CD4-positive, CD25-positive, alpha-beta regulatory T cell (primary cell): ENCODE data around the gene GALT. TPM values are rescaled to one million over a fixed set of nuclear protein-coding genes. Genes with fewer than 3 reads are reported as not detected.

ENCODE experiments used
- ATAC-seq, 2 donors: fragments of 150-1000 bp; cut with Tn5 transposase; one replicate each; pipeline ENCODE4 v1.10.0; 2021; ENCODE audit warnings: low read depth in 2 of 2, moderate number of reproducible peaks in 2 of 2, moderate library complexity in 1 of 2
- DNase-seq, 3 donors: peaks; one replicate each; pipeline versions ENCODE4 v3.0.0 to v3.0.0-alpha.2; 2012 to 2022; ENCODE audit warnings: mixed read lengths in 1 of 3
- H3K27ac ChIP-seq: one replicate; pipeline ENCODE4 v1.7.0; 2013; ENCODE audit warnings: mild to moderate bottlenecking, low read length; ENCODE audit not compliant: insufficient read depth, poor library complexity, severe bottlenecking
- H3K27me3 ChIP-seq: one replicate; pipeline ENCODE4 v1.7.0; 2013; ENCODE audit warnings: low read length; ENCODE audit not compliant: control insufficient read depth, insufficient read depth
- H3K36me3 ChIP-seq: one replicate; pipeline ENCODE4 v1.7.0; 2013; ENCODE audit warnings: mild to moderate bottlenecking, low read length, moderate library complexity; ENCODE audit not compliant: control insufficient read depth, insufficient read depth
- H3K4me1 ChIP-seq: 2 replicates; pipeline ENCODE4 v1.7.0; 2013; ENCODE audit warnings: mild to moderate bottlenecking, low read length; ENCODE audit not compliant: insufficient read depth, control insufficient read depth, poor library complexity, severe bottlenecking
- H3K4me3 ChIP-seq: one replicate; pipeline ENCODE4 v1.7.0; 2013; ENCODE audit warnings: low read depth, mild to moderate bottlenecking, low read length, moderate library complexity
- H3K9me3 ChIP-seq, 2 experiments: 1 replicate in 1 of 2; 2 replicates in 1 of 2; pipeline ENCODE4 v1.7.0; 2013; ENCODE audit warnings: low read length in 2 of 2, mild to moderate bottlenecking in 1 of 2, moderate library complexity in 1 of 2; ENCODE audit not compliant: control insufficient read depth in 2 of 2
- H3K27ac Mint-ChIP-seq, 3 donors: one replicate each; pipeline ENCODE4 v1.8.0; 2020 to 2022; ENCODE audit warnings: mild to moderate bottlenecking in 3 of 3, mixed read lengths in 3 of 3, moderate library complexity in 2 of 3
- H3K27me3 Mint-ChIP-seq: one replicate; pipeline ENCODE4 v1.8.0; 2022; ENCODE audit warnings: mild to moderate bottlenecking, mixed read lengths
- H3K36me3 Mint-ChIP-seq: one replicate; pipeline ENCODE4 v1.8.0; 2020; ENCODE audit warnings: mixed read lengths
- H3K4me1 Mint-ChIP-seq, 4 donors: one replicate each; pipeline ENCODE4 v1.8.0; 2020 to 2022; ENCODE audit warnings: mixed read lengths in 4 of 4, mild to moderate bottlenecking in 1 of 4
- H3K4me3 Mint-ChIP-seq, 4 donors: one replicate each; pipeline ENCODE4 v1.8.0; 2020 to 2022; ENCODE audit warnings: mild to moderate bottlenecking in 4 of 4, mixed read lengths in 4 of 4, moderate library complexity in 3 of 4
- H3K9me3 Mint-ChIP-seq, 7 donors: one replicate each; pipeline ENCODE4 v1.8.0; 2020 to 2022; ENCODE audit warnings: mixed read lengths in 7 of 7, mild to moderate bottlenecking in 3 of 7, moderate library complexity in 2 of 7
- polyA plus RNA-seq, 4 donors: library from polyadenylated mRNA; unstranded; fragments of 300-500 nt; fragmentation: Illumina TruSeq; gene quantifications; one replicate each; pipeline ENCODE4 v1.2.3, GENCODE V29; 2021
- total RNA-seq: library from RNA; stranded (reverse); gene quantifications from one replicate; pipeline ENCODE4 v1.2.3, GENCODE V29; 2022

GALT gene
- total and polyA plus RNA-seq, 5 donors from 2014 or later = 56.1 to 222 (median 61.1) TPM

- H3K4me1 ChIP-seq = peaks cover 27% of the 10 kb centered on the region
- Mint-ChIP-seq H3K9me3 (peaks cover 0 to 3% (median 0%) of the 10 kb centered on the region in 7 donors), H3K4me3 (peak overlapping the region; percentile 93 to 100 (median 96)), H3K36me3 (peaks cover 16% of the 10 kb centered on the region), H3K27me3 (no peaks in the 10 kb centered on the region), H3K4me1 (peaks cover 9 to 61% (median 48%) of the 10 kb centered on the region in 4 donors), H3K27ac (peak overlapping the region in 1 of 3 donors; percentile 92)
- peak overlapping the region; percentile 84 for H3K4me3 ChIP-seq
- no peaks in the 10 kb centered on the region for H3K27me3 ChIP-seq
- DNase-seq = no peak
- H3K27ac ChIP-seq = no peak overlapping the region
- no peak for ATAC-seq
- no peaks in the 10 kb centered on the region for H3K9me3 ChIP-seq
- peaks cover 31% of the 10 kb centered on the region for H3K36me3 ChIP-seq
Observed at GRCh38 chr9:34648673-34649072, 2.2 kb downstream of the GALT start.

DNA sequence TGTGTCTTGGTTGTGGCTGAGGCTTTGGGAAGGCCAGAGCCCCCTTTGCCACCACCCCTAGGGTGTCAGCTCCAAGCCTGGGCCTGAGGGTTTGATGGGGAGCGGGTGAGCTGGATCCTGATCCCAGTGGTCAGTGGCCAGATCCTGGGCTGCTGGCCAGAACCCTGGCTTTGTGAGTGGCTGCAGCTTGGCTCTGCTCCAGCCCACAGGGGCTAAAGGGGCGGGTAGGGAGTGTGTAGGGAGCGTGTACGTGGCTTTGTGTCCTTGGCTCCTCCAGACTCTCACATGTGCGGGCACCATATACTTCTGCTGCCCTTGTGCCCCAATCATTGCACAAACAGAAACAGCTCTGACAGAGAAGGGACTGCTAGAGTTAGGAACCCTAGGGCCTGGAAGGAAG is 4.3 kb downstream of the GALT start:
- H3K4me3 Mint-ChIP-seq = peak overlapping the region in 2 of 4 donors; percentile 16 to 18
- no peak overlapping the region for H3K4me3 ChIP-seq
- peaks cover 9 to 64% (median 53%) of the 10 kb centered on the region in 4 donors for H3K4me1 Mint-ChIP-seq
- H3K27me3 ChIP-seq = no peaks in the 10 kb centered on the region
- peak overlapping the region in 1 of 3 donors; percentile 20 for H3K27ac Mint-ChIP-seq
- no peaks in the 10 kb centered on the region for H3K27me3 Mint-ChIP-seq
- H3K4me1 ChIP-seq = peaks cover 26% of the 10 kb centered on the region
- H3K9me3 ChIP-seq = no peaks in the 10 kb centered on the region
- no peak overlapping the region for H3K27ac ChIP-seq
- H3K36me3 Mint-ChIP-seq = peaks cover 16% of the 10 kb centered on the region
- ATAC-seq = no peak
- no peak for DNase-seq
- peaks cover 31% of the 10 kb centered on the region for H3K36me3 ChIP-seq
- H3K9me3 Mint-ChIP-seq = peaks cover 0 to 3% (median 0%) of the 10 kb centered on the region in 7 donors

GRCh38 chr9:34651321-34651720 is 4.8 kb downstream of the GALT start:
- Mint-ChIP-seq H3K4me1 (peaks cover 9 to 59% (median 51%) of the 10 kb centered on the region in 4 donors), H3K9me3 (peaks cover 0 to 3% (median 0%) of the 10 kb centered on the region in 7 donors), H3K27ac (peak overlapping the region in 2 of 3 donors; percentile 31 to 52), H3K36me3 (peaks cover 16% of the 10 kb centered on the region), H3K27me3 (no peaks in the 10 kb centered on the region), H3K4me3 (peak overlapping the region in 1 of 4 donors; percentile 16)
- no peaks in the 10 kb centered on the region for H3K9me3 ChIP-seq
- DNase-seq (no peak), ATAC-seq (no peak)
- H3K4me3 ChIP-seq = no peak overlapping the region
- H3K36me3 ChIP-seq = peaks cover 31% of the 10 kb centered on the region
- no peak overlapping the region for H3K27ac ChIP-seq
- H3K4me1 ChIP-seq = peaks cover 21% of the 10 kb centered on the region
- no peaks in the 10 kb centered on the region for H3K27me3 ChIP-seq

GRCh38 chr9:34651876-34652601 is 5.6 kb downstream of the GALT start, which contains the start of gene IL11RA:
Gene IL11RA, plus strand, starts transcription at chr9:34652185. Its CDS starts 3,033 bp downstream, at chr9:34655218.
- H3K4me3 Mint-ChIP-seq = peak within 1 kb of the TSS in 2 of 4 donors; percentile 50 to 63
- peaks cover 9 to 55% (median 48%) of the 10 kb centered on the region in 4 donors for H3K4me1 Mint-ChIP-seq
- Histone ChIP-seq H3K4me1 (peaks cover 20% of the 10 kb centered on the region), H3K36me3 (peaks cover 31% of the 10 kb centered on the region), H3K27me3 (no peaks in the 10 kb centered on the region), H3K9me3 (no peaks in the 10 kb centered on the region), H3K27ac (no peak within 1 kb of the TSS), H3K4me3 (no peak within 1 kb of the TSS)
- ATAC-seq (peak; percentile 55 to 71), DNase-seq (peak in 1 of 3 donors; percentile 58)
- peak within 1 kb of the TSS; percentile 52 to 67 (median 52) for H3K27ac Mint-ChIP-seq
- H3K9me3 Mint-ChIP-seq = peaks cover 0 to 3% (median 0%) of the 10 kb centered on the region in 7 donors
- H3K36me3 Mint-ChIP-seq = peaks cover 16% of the 10 kb centered on the region
- H3K27me3 Mint-ChIP-seq = no peaks in the 10 kb centered on the region

DNA sequence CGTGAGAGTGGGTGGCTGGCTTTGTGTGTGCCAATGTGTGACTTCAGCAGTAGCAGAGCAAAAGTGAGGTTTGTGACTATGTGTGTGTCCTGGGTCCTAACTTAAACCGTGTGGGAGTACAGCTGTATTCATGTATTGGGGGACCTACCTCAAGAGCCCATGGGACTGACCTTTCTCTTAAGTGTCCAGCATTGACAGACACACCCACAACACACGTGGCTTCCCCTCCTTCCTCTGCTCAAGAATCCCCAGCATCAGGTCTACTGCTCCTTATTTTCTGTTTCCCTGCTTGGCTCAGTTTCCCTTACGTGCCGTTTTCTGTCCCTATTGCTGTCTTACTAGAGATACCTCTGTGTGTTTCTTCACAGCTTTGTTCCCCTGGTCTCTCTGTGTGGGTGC is 6.1 kb downstream of the GALT start:
- Histone ChIP-seq H3K9me3 (no peaks in the 10 kb centered on the region), H3K36me3 (peaks cover 31% of the 10 kb centered on the region), H3K27ac (no peak overlapping the region), H3K27me3 (no peaks in the 10 kb centered on the region), H3K4me3 (no peak overlapping the region), H3K4me1 (peaks cover 14% of the 10 kb centered on the region)
- ATAC-seq (no peak), DNase-seq (no peak)
- H3K36me3 Mint-ChIP-seq = peaks cover 16% of the 10 kb centered on the region
- peak overlapping the region in 2 of 4 donors; percentile 50 to 63 for H3K4me3 Mint-ChIP-seq
- peaks cover 9 to 49% (median 44%) of the 10 kb centered on the region in 4 donors for H3K4me1 Mint-ChIP-seq
- H3K27me3 Mint-ChIP-seq = no peaks in the 10 kb centered on the region
- peaks cover 0 to 3% (median 0%) of the 10 kb centered on the region in 7 donors for H3K9me3 Mint-ChIP-seq
- H3K27ac Mint-ChIP-seq = peak overlapping the region; percentile 39 to 67 (median 52)

GRCh38 chr9:34653151-34654072 is 6.9 kb downstream of the GALT start:
- H3K4me1 Mint-ChIP-seq = peaks cover 9 to 41% (median 36%) of the 10 kb centered on the region in 4 donors
- H3K4me3 ChIP-seq = no peak overlapping the region
- H3K36me3 ChIP-seq = peaks cover 28% of the 10 kb centered on the region
- DNase-seq (no peak), ATAC-seq (no peak)
- no peak overlapping the region for H3K27ac ChIP-seq
- no peaks in the 10 kb centered on the region for H3K9me3 Mint-ChIP-seq
- H3K4me1 ChIP-seq = peaks cover 6% of the 10 kb centered on the region
- no peaks in the 10 kb centered on the region for H3K27me3 ChIP-seq
- H3K9me3 ChIP-seq = no peaks in the 10 kb centered on the region
- H3K27me3 Mint-ChIP-seq = no peaks in the 10 kb centered on the region
- peak overlapping the region; percentile 32 to 67 (median 52) for H3K27ac Mint-ChIP-seq
- no peak overlapping the region for H3K4me3 Mint-ChIP-seq
- H3K36me3 Mint-ChIP-seq = peaks cover 8% of the 10 kb centered on the region

DNA sequence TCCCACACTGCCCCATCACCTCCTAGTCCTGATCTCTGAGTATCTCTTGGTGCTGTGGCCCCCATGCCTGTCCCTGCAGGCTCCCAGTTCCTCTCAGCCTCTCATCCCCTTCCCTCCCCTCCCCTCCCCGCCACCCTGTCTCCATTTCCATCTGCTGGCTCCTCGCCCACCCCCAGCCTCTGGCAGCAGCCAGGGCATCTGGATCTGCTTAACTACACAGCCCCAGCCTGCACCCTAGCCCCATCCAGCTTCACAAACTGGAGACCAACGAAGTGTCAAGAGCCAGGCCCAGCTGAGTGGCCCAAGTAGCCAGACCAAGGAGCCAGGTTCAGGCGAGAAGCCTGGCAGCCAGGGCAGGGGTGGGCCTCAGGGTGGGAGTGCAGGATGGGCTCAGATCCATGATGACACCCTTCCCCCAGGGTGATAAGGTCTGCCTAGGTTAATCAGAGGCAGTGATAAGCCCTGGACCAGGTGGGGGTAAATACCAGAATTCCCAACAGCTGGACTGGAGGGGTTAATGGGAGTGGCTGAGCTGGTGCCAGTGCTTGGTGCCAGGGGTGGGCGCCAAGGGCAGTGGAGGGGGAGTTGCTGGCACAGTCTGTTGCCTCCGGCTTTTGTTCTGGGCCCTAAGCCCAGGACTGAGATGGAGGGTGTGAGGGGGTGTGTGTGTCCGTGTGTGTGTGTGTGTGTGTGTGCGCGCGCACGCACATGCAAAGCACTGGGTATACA is 8.0 kb downstream of the GALT start:
- H3K27me3 Mint-ChIP-seq = no peaks in the 10 kb centered on the region
- no peak for ATAC-seq

More for the DNA sequence above, 8.0 kb downstream of the GALT start:
- no peak overlapping the region for H3K27ac ChIP-seq
- no peak overlapping the region for H3K4me3 ChIP-seq
- no peaks in the 10 kb centered on the region for H3K4me1 ChIP-seq
- no peaks in the 10 kb centered on the region for H3K9me3 ChIP-seq
- peaks cover under 1% of the 10 kb centered on the region for H3K36me3 Mint-ChIP-seq
- H3K27me3 ChIP-seq = no peaks in the 10 kb centered on the region
- no peak for DNase-seq
- peaks cover 9 to 33% (median 28%) of the 10 kb centered on the region in 4 donors for H3K4me1 Mint-ChIP-seq
- H3K27ac Mint-ChIP-seq = peak overlapping the region in 1 of 3 donors; percentile 35
- H3K36me3 ChIP-seq = peaks cover 22% of the 10 kb centered on the region
- H3K9me3 Mint-ChIP-seq = no peaks in the 10 kb centered on the region
- H3K4me3 Mint-ChIP-seq = peak overlapping the region in 1 of 4 donors; percentile 32
